HepG2 (cell line): Measurements from ENCODE around the gene KCNK6. TPM values are rescaled to one million over a fixed set of nuclear protein-coding genes. Genes with fewer than 3 reads are reported as not detected.

Source experiments
- ARID2 ChIP-seq: sonication (generic); formaldehyde crosslinking; IDR thresholded peaks from 2 replicates; pipeline ENCODE4 v1.8.1; 2022; ENCODE audit warnings: mild to moderate bottlenecking, missing genetic modification reagents, borderline replicate concordance
- CEBPB ChIP-seq: IDR thresholded peaks from 2 replicates; pipeline ENCODE4 v1.6.1; 2011; ENCODE audit warnings: low read depth, low read length, improper control_type of control experiment, borderline replicate concordance
- HNRNPK ChIP-seq: fragments of 200-400 bp; formaldehyde crosslinking; IDR thresholded peaks from 2 replicates; pipeline ENCODE4 v1.6.1; 2018; ENCODE audit warnings: low read length, low read depth, moderate library complexity, mild to moderate bottlenecking; ENCODE audit not compliant: poor library complexity, severe bottlenecking
- HOXA3 ChIP-seq: sonication (generic); formaldehyde crosslinking; IDR thresholded peaks from 2 replicates; pipeline ENCODE4 v1.5.0; 2020; ENCODE audit warnings: missing genetic modification reagents
- MAX ChIP-seq: IDR thresholded peaks from 2 replicates; pipeline ENCODE4 v1.6.1; 2012; ENCODE audit warnings: inconsistent platforms
- MEF2D ChIP-seq: sonication (generic); formaldehyde crosslinking; IDR thresholded peaks from 2 replicates; pipeline ENCODE4 v1.5.1; 2020; ENCODE audit warnings: mild to moderate bottlenecking, missing genetic modification reagents
- MYC ChIP-seq: sonication (generic); formaldehyde crosslinking; IDR thresholded peaks from 2 replicates; pipeline ENCODE4 v1.9.0; 2021; ENCODE audit warnings: missing genetic modification reagents, borderline replicate concordance
- NFYB ChIP-seq: sonication (generic); formaldehyde crosslinking; IDR thresholded peaks from 2 replicates; pipeline ENCODE4 v1.4.0; 2020; ENCODE audit warnings: missing genetic modification reagents
- NR2C2 ChIP-seq: sonication (generic); formaldehyde crosslinking; IDR thresholded peaks from 2 replicates; pipeline ENCODE4 v1.4.0; 2020; ENCODE audit warnings: missing genetic modification reagents, mild to moderate bottlenecking, moderate library complexity, borderline replicate concordance
- POGZ ChIP-seq: sonication (generic); formaldehyde crosslinking; IDR thresholded peaks from 2 replicates; pipeline ENCODE4 v1.4.0; 2020; ENCODE audit warnings: mild to moderate bottlenecking, missing genetic modification reagents
- TFAP4 ChIP-seq: sonication (generic); IDR thresholded peaks from 2 replicates; pipeline ENCODE4 v1.6.1; 2016; ENCODE audit warnings: low read depth, borderline replicate concordance
- ZFX ChIP-seq: sonication (generic); formaldehyde crosslinking; IDR thresholded peaks from 2 replicates; pipeline ENCODE4 v1.4.0; 2020; ENCODE audit warnings: mild to moderate bottlenecking, low read depth, missing genetic modification reagents, moderate library complexity
- ZNF251 ChIP-seq: sonication (generic); formaldehyde crosslinking; IDR thresholded peaks from 2 replicates; pipeline ENCODE4 v1.9.0; 2021; ENCODE audit warnings: mild to moderate bottlenecking, missing genetic modification reagents
- ZNF335 ChIP-seq: sonication (generic); formaldehyde crosslinking; IDR thresholded peaks from 2 replicates; pipeline ENCODE4 v1.4.0; 2020; ENCODE audit warnings: missing genetic modification reagents
- ZNF644 ChIP-seq: IDR thresholded peaks from 2 replicates; pipeline ENCODE4 v1.6.1; 2016; ENCODE audit warnings: low read depth
- ZNF687 ChIP-seq: sonication (generic); formaldehyde crosslinking; IDR thresholded peaks from 2 replicates; pipeline ENCODE4 v1.5.1; 2020; ENCODE audit warnings: mild to moderate bottlenecking, missing genetic modification reagents, moderate library complexity
- polyA plus RNA-seq, 8 experiments: library from polyadenylated mRNA; depleted of rRNA in 3 of 8; stranded (reverse) in 7 of 8; unstranded in 1 of 8; fragments of >200 nt; fragmentation: Illumina TruSeq in 4 of 8; extraction: Trizol in 4 of 8; gene quantifications; 2 replicates each; pipeline versions ENCODE4 v1.2.1 to v1.2.3, GENCODE V29; 2011 to 2016; ENCODE audit warnings: low read depth in 4 of 8, missing spikeins in 1 of 8, mixed read lengths in 1 of 8; ENCODE audit not compliant: insufficient read depth in 1 of 8
- total RNA-seq, 5 experiments: library from RNA; depleted of rRNA; stranded (reverse); fragments of >200 nt; fragmentation: Illumina TruSeq; extraction: Trizol; gene quantifications; 2 replicates each; pipeline ENCODE4 v1.2.3, GENCODE V29; 2016; ENCODE audit warnings: low read depth in 1 of 5

The KCNK6 gene
- total and polyA plus RNA-seq, 2 of the 13 experiments (the other 11 are each of a cell fraction or from before 2014, with no cell fraction given) = 0.03 TPM; not detected in 1

- peak; percentile 64 for TF ChIP-seq NFYB (CRISPR knock-in tag)
- peak; percentile 66; the same call in 1 of the 2 replicates for TF ChIP-seq CEBPB
- TF ChIP-seq ZNF251 (CRISPR knock-in tag) = no peak
- TF ChIP-seq TFAP4 = no peak; the same call in 1 of the 2 replicates
- TF ChIP-seq HNRNPK = peak; percentile 66
- TF ChIP-seq POGZ (CRISPR knock-in tag) = peak; percentile 67; the same call in 1 of the 2 replicates
- TF ChIP-seq MYC = peak; percentile 14; the same call in 1 of the 2 replicates
- TF ChIP-seq MAX = peak; percentile 70
- TF ChIP-seq ZFX = peak; percentile 63; the same call in 1 of the 2 replicates
- no peak for TF ChIP-seq ZNF644 (CRISPR knock-in tag)
- peak; percentile 77 for TF ChIP-seq ZNF687
- peak; percentile 68; the same call in 1 of the 2 replicates for TF ChIP-seq HOXA3 (CRISPR knock-in tag)
- TF ChIP-seq MEF2D (CRISPR knock-in tag) = 0 out of 2 replicates have a peak, but pooled peaks have one; percentile 40
- no peak for TF ChIP-seq ZNF335
- no peak for TF ChIP-seq ARID2 (CRISPR knock-in tag)
- peak; percentile 94 for TF ChIP-seq NR2C2 (CRISPR knock-in tag)
These were observed 3.8 kb upstream of the KCNK6 start, which contains the start of gene YIF1B (continued) for GRCh38 chr19:38315657-38316476.
